OCI-LY1 (cell line): ENCODE measurements around the gene ME3.

ENCODE experiments used
- H2AFZ ChIP-seq: fragments of 200-600 bp; sonication (generic), shearing (Covaris generic); 2 replicates; pipeline ENCODE4 v1.6.0; 2014; ENCODE audit warnings: antibody characterized with exemption, mild to moderate bottlenecking, low read length
- H3F3A ChIP-seq: fragments of 200-600 bp; sonication (generic), shearing (Covaris generic); 2 replicates; pipeline ENCODE4 v1.6.0; 2014; ENCODE audit warnings: mild to moderate bottlenecking, antibody characterized with exemption, low read length, moderate library complexity; ENCODE audit not compliant: insufficient read depth
- H3K27ac ChIP-seq: fragments of 200-600 bp; sonication (generic); 2 replicates; pipeline ENCODE4 v1.5.1; 2014; ENCODE audit warnings: low read length, mixed run types, mild to moderate bottlenecking, low read depth; ENCODE audit not compliant: poor library complexity, severe bottlenecking
- H3K27me3 ChIP-seq: fragments of 200-600 bp; sonication (generic); 2 replicates; pipeline ENCODE4 v1.6.0; 2014; ENCODE audit warnings: antibody characterized with exemption, mild to moderate bottlenecking, low read length, moderate library complexity; ENCODE audit not compliant: insufficient read depth
- H3K36me3 ChIP-seq: fragments of 200-600 bp; sonication (generic); 2 replicates; pipeline ENCODE4 v1.6.1; 2014; ENCODE audit warnings: mild to moderate bottlenecking, antibody characterized with exemption, low read length, moderate library complexity, mixed read lengths; ENCODE audit not compliant: insufficient read depth
- H3K4me1 ChIP-seq: fragments of 200-600 bp; sonication (generic); 2 replicates; pipeline ENCODE4 v1.5.1; 2014; ENCODE audit warnings: mild to moderate bottlenecking, low read length, moderate library complexity; ENCODE audit not compliant: insufficient read depth, severe bottlenecking
- H3K4me2 ChIP-seq: fragments of 200-600 bp; sonication (generic), shearing (Covaris generic); 2 replicates; pipeline ENCODE4 v1.6.1; 2014; ENCODE audit warnings: low read length
- H3K4me3 ChIP-seq: fragments of 200-600 bp; sonication (generic); 2 replicates; pipeline ENCODE4 v1.5.1; 2014; ENCODE audit warnings: low read length, low read depth, mild to moderate bottlenecking, mixed read lengths; ENCODE audit not compliant: poor library complexity, severe bottlenecking
- H3K79me2 ChIP-seq: fragments of 200-600 bp; shearing (Covaris generic); 2 replicates; pipeline ENCODE4 v1.6.1; 2016; ENCODE audit warnings: mixed run types, low read length, mixed read lengths; ENCODE audit not compliant: insufficient read depth
- H3K9ac ChIP-seq: fragments of 200-600 bp; sonication (generic), shearing (Covaris generic); 2 replicates; pipeline ENCODE4 v1.6.1; 2014; ENCODE audit warnings: mild to moderate bottlenecking, low read length, mixed read lengths
- H3K9me2 ChIP-seq: fragments of 200-600 bp; sonication (generic), shearing (Covaris generic); 2 replicates; pipeline ENCODE4 v1.6.1; 2014; ENCODE audit warnings: low read depth, mild to moderate bottlenecking, low read length, mixed read lengths
- H3K9me3 ChIP-seq: fragments of 200-600 bp; shearing (Covaris generic); 2 replicates; pipeline ENCODE4 v1.6.1; 2014; ENCODE audit warnings: low read length, mixed read lengths
- H4K20me1 ChIP-seq: fragments of 200-600 bp; sonication (generic), shearing (Covaris generic); 2 replicates; pipeline ENCODE4 v1.6.0; 2016; ENCODE audit warnings: mild to moderate bottlenecking, low read length; ENCODE audit not compliant: insufficient read depth
- EZH2 ChIP-seq: fragments of 200-600 bp; sonication (generic), shearing (Covaris generic); IDR thresholded peaks from 2 replicates; pipeline ENCODE4 v1.8.0; 2017; ENCODE audit warnings: borderline replicate concordance, mixed run types, mild to moderate bottlenecking, antibody characterized with exemption, low read length, moderate library complexity, mixed read lengths
- TF ChIP-seq, protein P1 (sequence below): fragments of 200-600 bp; sonication (generic), shearing (Covaris generic); IDR thresholded peaks from 2 replicates; pipeline ENCODE4 v1.5.1; 2017; ENCODE audit warnings: mild to moderate bottlenecking, antibody characterized with exemption, low read length, moderate library complexity, mixed read lengths

ME3 gene

DNA sequence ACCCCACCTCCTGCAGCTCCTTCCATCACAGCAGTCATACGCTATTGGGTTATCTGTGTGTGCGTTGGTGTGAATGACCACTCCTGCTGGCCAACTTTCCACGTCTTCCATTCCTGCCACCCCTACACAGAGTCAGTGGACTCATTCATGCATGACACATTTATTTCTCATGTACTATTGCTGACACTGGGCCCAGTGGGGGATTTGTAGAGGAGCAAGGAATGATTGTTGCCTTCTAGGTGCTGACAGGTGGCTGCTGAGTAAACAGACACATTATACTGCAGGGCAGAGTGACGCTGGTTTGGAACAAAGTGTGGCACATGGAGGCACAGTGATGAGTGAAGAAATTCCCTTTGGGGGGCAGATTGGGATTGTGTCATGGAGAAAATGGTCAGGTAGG, 183.9 kb downstream of the ME3 start:
- no peaks in the 10 kb centered on the region for H3F3A ChIP-seq
- no peaks in the 10 kb centered on the region for H3K9me3 ChIP-seq
- no peak overlapping the region for H2AFZ ChIP-seq
- H3K79me2 ChIP-seq, result no peaks in the 10 kb centered on the region
- no peak overlapping the region for H3K27ac ChIP-seq
- TF ChIP-seq, protein P1, sequence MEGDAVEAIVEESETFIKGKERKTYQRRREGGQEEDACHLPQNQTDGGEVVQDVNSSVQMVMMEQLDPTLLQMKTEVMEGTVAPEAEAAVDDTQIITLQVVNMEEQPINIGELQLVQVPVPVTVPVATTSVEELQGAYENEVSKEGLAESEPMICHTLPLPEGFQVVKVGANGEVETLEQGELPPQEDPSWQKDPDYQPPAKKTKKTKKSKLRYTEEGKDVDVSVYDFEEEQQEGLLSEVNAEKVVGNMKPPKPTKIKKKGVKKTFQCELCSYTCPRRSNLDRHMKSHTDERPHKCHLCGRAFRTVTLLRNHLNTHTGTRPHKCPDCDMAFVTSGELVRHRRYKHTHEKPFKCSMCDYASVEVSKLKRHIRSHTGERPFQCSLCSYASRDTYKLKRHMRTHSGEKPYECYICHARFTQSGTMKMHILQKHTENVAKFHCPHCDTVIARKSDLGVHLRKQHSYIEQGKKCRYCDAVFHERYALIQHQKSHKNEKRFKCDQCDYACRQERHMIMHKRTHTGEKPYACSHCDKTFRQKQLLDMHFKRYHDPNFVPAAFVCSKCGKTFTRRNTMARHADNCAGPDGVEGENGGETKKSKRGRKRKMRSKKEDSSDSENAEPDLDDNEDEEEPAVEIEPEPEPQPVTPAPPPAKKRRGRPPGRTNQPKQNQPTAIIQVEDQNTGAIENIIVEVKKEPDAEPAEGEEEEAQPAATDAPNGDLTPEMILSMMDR, result no peak
- TF ChIP-seq EZH2, result no peak
- no peaks in the 10 kb centered on the region for H3K9me2 ChIP-seq
- H3K4me1 ChIP-seq, result no peaks in the 10 kb centered on the region
- H4K20me1 ChIP-seq, result no peaks in the 10 kb centered on the region
- no peak overlapping the region for H3K9ac ChIP-seq
- H3K27me3 ChIP-seq, result no peaks in the 10 kb centered on the region; the same call in 1 of the 2 replicates
- H3K4me3 ChIP-seq, result no peak overlapping the region
- H3K36me3 ChIP-seq, result no peaks in the 10 kb centered on the region
- H3K4me2 ChIP-seq, result no peak overlapping the region

DNA sequence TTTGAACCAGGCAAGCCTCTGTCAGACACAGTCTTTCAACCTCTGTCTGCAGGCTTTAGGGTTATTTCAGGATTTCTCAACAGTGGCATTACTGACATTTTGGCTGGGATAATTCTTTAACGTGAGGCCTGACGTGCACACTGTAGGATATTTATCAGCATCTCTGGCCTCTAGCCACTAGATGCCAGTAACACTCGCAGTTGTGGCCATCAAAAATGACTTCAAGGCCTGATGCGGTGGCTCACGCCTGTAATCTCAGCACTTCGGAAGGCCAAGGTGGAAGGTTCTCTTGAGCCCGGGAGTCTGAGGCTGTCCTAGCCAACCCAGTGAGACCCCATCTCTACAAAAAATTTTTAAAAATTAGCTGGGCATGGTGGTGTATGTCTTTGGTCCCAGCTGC, 184.7 kb downstream of the ME3 start:
- Histone ChIP-seq H3K79me2 (no peaks in the 10 kb centered on the region), H3K4me3 (no peak overlapping the region), H3K36me3 (no peaks in the 10 kb centered on the region), H3K4me1 (no peaks in the 10 kb centered on the region), H3K9me2 (no peaks in the 10 kb centered on the region), H3K4me2 (no peak overlapping the region), H4K20me1 (no peaks in the 10 kb centered on the region), H3K9ac (no peak overlapping the region), H3K9me3 (no peaks in the 10 kb centered on the region), H3F3A (no peaks in the 10 kb centered on the region), H2AFZ (no peak overlapping the region), H3K27ac (no peak overlapping the region), H3K27me3 (no peaks in the 10 kb centered on the region; the same call in 1 of the 2 replicates)
- TF ChIP-seq EZH2, result no peak
- TF ChIP-seq, protein P1, result no peak

DNA sequence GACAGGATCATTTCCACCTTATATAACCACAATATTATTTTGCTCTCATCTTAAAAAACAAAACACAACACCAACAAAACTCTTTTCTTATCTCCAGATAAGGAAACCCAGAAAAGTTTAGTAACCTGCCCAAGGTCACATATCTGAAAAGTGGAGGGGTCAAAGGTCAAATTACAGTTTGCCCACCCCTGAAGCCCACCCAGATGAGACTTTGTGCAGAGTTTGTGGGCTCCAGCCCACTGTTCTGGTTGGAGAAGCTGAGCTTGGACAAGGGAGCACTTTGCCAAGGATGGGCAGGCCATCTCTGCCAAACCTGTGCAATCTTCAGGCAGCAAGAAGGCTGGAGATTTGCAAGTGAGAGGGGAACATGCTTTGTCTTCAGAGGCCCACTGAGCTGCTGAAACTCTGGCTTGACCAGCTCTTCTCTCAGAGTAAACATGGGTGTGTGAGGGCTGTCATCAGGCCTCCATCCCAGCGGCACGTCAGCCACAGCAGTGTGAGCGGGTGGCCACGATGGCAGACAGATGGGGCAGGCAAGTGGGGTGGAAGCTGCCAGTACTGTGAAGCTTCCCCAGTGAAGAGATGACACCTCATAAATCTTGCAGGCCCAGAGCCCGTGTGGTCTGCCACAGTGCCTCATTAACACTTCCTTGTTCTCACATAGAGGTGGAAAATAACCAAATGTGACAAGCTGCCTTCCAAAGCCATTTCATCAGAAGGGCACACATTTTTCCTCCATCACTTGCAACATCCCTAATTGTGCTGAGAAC, 186.0 kb downstream of the ME3 start:
- H3K4me1 ChIP-seq, result no peaks in the 10 kb centered on the region
- no peaks in the 10 kb centered on the region for H3K9me2 ChIP-seq
- no peak overlapping the region for H3K4me2 ChIP-seq
- H3K27ac ChIP-seq, result no peak overlapping the region
- no peak overlapping the region for H2AFZ ChIP-seq
- H3K27me3 ChIP-seq, result no peaks in the 10 kb centered on the region
- H3K9ac ChIP-seq, result no peak overlapping the region
- TF ChIP-seq, protein P1, result no peak
- no peaks in the 10 kb centered on the region for H3K36me3 ChIP-seq
- no peaks in the 10 kb centered on the region for H3F3A ChIP-seq
- H3K9me3 ChIP-seq, result no peaks in the 10 kb centered on the region
- no peaks in the 10 kb centered on the region for H3K79me2 ChIP-seq
- H4K20me1 ChIP-seq, result no peaks in the 10 kb centered on the region
- no peak overlapping the region for H3K4me3 ChIP-seq
